ENCODE measurements around the gene TMC1.

GRCh38 chr9:72695365-72695764 lies 174.0 kb downstream of the TMC1 start:
- TF ChIP-seq CTCF (IDR thresholded peaks at IDR 0.05; ENCODE audit: control extremely low read depth in 1 of 3, insufficient read depth in 1 of 3, low read depth in 1 of 3, low read length in 3 of 3) = peak in 1 of 3 experiments; percentile 22; a peak in 1 of 4 replicates
- TF ChIP-seq CBX5 (IDR thresholded peaks at IDR 0.05; ENCODE audit: low read depth, low read length) = no peak
- no peak for TF ChIP-seq YY1 (IDR thresholded peaks at IDR 0.05; ENCODE audit: low read depth, low read length)
- no peak for TF ChIP-seq EZH2 (IDR thresholded peaks at IDR 0.05; ENCODE audit: low read depth, low read length, severe bottlenecking)
- no peak for TF ChIP-seq SIN3A (conservative IDR thresholded peaks at IDR 0.05 in 1 of 2, IDR thresholded peaks at IDR 0.05 in 1 of 2; ENCODE audit: low read depth in 1 of 2, low read length in 2 of 2)
- TF ChIP-seq TAF1 (IDR thresholded peaks at IDR 0.05; ENCODE audit: low read depth, low read length) = no peak
- TF ChIP-seq BACH1 (IDR thresholded peaks at IDR 0.05; ENCODE audit: low read length) = no peak
- TF ChIP-seq E2F6 (IDR thresholded peaks at IDR 0.05) = no peak
- no peak for TF ChIP-seq ZNF274 (IDR thresholded peaks at IDR 0.05; ENCODE audit: borderline replicate concordance, extremely low read depth, low read length)
- no peak for TF ChIP-seq CEBPB (IDR thresholded peaks at IDR 0.05; ENCODE audit: low read depth, low read length)
- no peak for TF ChIP-seq PHF8 (conservative IDR thresholded peaks at IDR 0.05; ENCODE audit: low read depth, low read length)

All from H1 (cell line).